G401.6 (cell line): ENCODE data around the gene TNFSF12.
A peak's percentile ranks its signal among the peaks of the same experiment; 100 is the strongest.

Experiments
- FAIRE-seq: peaks from 2 replicates; lab custom pipeline; 2012; peaks lifted over from hg19 to GRCh38; lab: Jason Lieb, UNC

TNFSF12 gene

GRCh38 chr17:7570351-7570750 lies 21.5 kb downstream of the TNFSF12 start:
- FAIRE-seq: no peak

- FAIRE-seq: no peak
These were observed 23.4 kb downstream of the TNFSF12 start for GRCh38 chr17:7572338-7572587.

GRCh38 chr17:7572588-7573323 lies 23.9 kb downstream of the TNFSF12 start:
- FAIRE-seq: peak; percentile 99

DNA sequence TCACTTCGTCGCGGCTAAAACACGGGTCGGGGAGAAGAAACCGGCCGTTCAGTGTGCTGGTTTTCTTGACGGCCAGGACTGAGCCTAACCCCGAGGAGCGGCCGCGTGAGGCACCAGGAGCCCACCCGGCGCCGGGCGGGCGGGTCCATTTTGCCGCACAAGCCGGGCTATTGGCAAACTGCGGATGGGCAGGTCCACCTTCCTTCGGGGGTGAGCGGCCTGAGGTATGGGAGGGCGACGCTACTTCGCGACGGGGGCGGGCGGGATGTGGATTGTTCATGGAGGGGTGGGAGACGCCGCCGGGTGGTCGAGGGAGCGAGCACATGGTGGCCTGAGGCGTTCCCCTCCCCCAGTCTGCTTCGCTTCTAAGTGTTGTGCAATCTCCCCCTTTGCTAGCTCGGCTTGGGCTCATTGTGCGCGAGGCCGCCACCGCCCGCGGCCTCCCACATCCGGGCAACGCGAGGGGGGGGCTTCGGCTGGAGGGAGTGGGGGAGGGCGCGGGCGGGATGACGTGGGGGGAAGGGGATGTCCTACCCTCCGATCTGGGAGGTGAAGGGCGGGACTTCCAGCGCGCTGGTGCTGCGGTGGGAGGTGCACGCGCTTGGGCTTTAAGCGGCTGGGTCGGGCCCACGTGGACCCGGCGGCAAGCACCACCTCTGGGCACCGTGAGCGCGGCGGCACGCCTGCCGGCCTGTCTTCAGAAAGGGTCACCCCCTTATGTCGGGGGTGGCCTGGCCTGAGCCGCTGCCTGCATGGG lies 24.6 kb downstream of the TNFSF12 start:
- no peak for FAIRE-seq

DNA sequence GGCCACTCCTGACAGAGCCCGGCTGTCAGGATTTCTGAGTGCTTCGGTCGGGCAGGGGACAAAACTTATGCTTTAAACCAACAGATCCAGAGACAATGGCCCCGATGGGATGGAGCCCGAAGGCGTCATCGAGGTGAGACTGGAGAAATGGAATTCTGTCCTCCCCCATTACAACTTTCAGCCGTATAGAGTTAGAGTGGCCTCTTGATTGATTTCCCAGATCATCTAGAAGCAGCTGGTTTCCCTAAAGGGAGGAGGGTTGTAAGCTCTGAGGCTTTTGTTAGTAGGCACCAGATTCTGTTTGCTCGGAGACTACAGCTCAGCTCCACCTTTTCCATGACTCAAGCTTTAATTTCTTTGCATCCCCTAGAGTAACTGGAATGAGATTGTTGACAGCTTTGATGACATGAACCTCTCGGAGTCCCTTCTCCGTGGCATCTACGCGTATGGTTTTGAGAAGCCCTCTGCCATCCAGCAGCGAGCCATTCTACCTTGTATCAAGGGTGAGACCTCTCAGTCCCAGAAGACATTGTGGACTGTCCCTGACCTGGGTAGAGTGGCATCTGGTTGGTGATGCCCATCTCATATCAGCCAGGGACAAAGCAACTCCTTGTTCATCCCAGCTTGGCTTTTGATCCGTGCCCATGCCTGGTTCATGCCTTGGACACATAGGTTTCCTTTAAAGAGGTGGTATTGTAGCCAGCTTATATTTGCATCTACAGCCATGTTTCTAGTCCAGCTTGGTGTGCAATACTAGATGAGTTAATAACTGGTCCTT lies 25.5 kb downstream of the TNFSF12 start:
- FAIRE-seq: no peak

- no peak for FAIRE-seq
These were observed 26.6 kb downstream of the TNFSF12 start for GRCh38 chr17:7575481-7575883.

DNA sequence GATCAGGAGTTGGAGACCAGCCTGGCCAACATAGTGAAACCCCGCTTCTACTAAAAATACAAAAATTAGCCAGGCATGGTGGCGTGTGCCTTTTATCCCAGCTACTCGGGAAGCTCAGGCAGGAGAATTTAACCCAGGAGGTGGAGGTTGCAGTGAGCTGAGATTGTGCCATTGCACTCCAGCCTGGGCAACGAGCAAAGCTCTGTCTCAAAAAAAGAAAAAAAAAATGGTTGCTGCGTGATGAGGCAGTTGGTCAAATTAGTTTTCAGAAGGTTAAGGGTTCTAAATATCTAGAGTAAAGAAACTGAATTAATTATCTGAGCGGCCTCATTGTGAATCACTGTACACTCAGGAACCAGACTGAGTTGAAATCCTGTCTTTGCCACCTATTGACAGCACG lies 27.1 kb downstream of the TNFSF12 start:
- no peak for FAIRE-seq

- FAIRE-seq: no peak
These were observed 27.6 kb downstream of the TNFSF12 start for GRCh38 chr17:7576432-7576937.

GRCh38 chr17:7577327-7578199 lies 28.7 kb downstream of the TNFSF12 start:
- FAIRE-seq: no peak

- FAIRE-seq: peak; percentile 99
These were observed 30.4 kb downstream of the TNFSF12 start, which contains the start of gene CD68 for GRCh38 chr17:7579001-7579833. Gene CD68, plus strand, starts transcription at chr17:7579638. Its CDS starts 40 bp downstream, at chr17:7579678.

DNA sequence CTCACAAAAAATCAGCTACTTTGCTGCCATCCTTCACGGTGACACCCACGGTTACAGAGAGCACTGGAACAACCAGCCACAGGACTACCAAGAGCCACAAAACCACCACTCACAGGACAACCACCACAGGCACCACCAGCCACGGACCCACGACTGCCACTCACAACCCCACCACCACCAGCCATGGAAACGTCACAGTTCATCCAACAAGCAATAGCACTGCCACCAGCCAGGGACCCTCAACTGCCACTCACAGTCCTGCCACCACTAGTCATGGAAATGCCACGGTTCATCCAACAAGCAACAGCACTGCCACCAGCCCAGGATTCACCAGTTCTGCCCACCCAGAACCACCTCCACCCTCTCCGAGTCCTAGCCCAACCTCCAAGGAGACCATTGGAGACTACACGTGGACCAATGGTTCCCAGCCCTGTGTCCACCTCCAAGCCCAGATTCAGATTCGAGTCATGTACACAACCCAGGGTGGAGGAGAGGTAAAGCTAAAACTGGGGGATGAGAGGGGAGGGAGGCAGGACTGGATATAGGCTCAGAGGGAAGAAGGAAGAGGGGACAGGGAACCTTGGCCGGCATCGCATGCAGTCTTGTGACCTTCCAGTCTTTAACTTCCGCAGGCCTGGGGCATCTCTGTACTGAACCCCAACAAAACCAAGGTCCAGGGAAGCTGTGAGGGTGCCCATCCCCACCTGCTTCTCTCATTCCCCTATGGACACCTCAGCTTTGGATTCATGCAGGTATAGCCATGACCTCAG lies 31.2 kb downstream of the TNFSF12 start:
- FAIRE-seq: peak; percentile 48

DNA sequence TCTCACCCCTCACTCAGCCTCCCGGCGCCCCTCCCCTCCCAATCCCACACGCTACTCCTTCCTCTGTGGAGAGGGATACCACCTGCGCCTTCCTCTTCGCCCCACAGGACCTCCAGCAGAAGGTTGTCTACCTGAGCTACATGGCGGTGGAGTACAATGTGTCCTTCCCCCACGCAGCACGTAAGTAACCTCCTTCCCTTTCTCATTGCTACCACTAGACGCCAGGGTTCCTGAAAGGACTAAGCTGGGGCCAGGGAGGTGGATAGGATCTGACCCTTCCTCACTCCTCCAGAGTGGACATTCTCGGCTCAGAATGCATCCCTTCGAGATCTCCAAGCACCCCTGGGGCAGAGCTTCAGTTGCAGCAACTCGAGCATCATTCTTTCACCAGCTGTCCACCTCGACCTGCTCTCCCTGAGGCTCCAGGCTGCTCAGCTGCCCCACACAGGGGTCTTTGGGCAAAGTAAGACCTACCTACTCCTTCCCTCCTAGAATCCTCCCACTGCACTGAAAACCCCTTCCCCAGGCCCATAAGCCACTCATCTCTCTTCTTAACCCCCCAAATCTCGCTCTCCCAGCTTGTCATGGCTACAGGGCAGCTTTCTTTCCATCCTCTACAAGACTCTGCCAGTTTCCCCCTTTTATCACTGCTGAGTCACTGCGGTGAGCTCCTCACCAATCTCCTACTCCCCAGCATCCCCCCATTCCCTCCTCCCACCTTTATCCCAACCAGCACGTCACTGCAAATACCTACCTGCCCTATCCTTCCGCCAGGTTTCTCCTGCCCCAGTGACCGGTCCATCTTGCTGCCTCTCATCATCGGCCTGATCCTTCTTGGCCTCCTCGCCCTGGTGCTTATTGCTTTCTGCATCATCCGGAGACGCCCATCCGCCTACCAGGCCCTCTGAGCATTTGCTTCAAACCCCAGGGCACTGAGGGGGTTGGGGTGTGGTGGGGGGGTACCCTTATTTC lies 32.0 kb downstream of the TNFSF12 start:
- FAIRE-seq: no peak

DNA sequence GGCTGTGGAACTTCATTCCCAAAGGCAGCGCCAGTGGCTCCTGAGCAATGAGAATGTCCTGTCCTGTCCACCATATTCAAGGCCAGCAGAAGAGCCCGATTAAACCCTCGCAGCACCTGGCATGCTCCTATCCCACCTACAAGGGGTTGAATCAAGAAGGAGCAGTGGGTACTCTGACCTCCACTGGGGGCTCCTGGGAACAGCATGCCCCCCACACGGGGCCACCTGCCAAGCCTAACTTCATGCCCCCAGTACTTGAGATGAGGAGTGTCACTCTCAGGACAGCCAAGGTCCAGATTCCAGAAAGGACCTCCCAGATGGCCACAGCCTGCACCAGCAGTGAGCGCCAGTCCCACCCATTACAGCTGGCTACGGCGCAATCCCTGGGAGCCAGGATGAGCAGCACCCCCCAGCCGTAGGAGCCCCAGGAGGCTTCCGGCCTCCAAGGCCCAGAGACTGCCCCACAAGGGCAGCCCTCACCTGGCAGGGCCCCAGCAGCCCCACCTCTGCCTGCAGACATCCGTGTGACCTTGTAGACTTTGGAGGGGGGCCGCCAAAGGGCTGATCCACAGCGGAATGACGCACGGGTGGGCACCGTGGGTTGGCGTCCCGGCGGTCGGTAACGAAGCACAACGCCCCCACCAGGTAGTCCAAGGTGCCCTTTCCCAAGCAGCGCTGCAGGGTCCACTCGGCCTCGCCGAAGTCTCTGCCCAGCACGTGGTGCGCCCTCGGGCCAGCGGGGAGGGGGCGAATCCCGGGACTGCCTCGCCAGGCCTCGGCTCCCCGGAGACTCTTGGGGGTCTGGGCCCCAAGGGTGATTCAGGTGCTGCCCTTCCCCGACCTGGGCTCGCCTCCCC lies 33.8 kb downstream of the TNFSF12 start:
- no peak for FAIRE-seq

- FAIRE-seq: peak; percentile 98
These were observed 34.6 kb downstream of the TNFSF12 start, which contains the start of gene MPDU1 for GRCh38 chr17:7583253-7584109. Gene MPDU1, plus strand, starts transcription at chr17:7583852. Its CDS starts 11 bp downstream, at chr17:7583863.

- FAIRE-seq: peak; percentile 80
These were observed 38.0 kb downstream of the TNFSF12 start for GRCh38 chr17:7586673-7587419.
